ENCODE measurements around the gene NT5C3A. TPM values are rescaled to one million over a fixed set of nuclear protein-coding genes. Genes with fewer than 3 reads are reported as not detected.
A peak's percentile ranks its signal among the peaks of the same experiment; 100 is the strongest.

NT5C3A gene
- total RNA-seq, 1 donor from 2014 or later, result 18.2 TPM

- no peak for DNase-seq (ENCODE audit: low read depth)
- no peak for TF ChIP-seq CTCF (conservative IDR thresholded peaks at IDR 0.05; ENCODE audit: low read depth, low read length)
- no peak overlapping the region for H3K4me3 ChIP-seq (ENCODE audit: low read depth, low read length)
Measured at GRCh38 chr7:33075818-33076518, 13.4 kb upstream of the NT5C3A start.

- TF ChIP-seq CTCF (conservative IDR thresholded peaks at IDR 0.05; ENCODE audit: low read depth, low read length), result no peak
- DNase-seq (ENCODE audit: low read depth), result no peak
- no peak overlapping the region for H3K4me3 ChIP-seq (ENCODE audit: low read depth, low read length)
Measured at GRCh38 chr7:33073243-33073642, 10.7 kb upstream of the NT5C3A start.

- no peak for TF ChIP-seq CTCF (conservative IDR thresholded peaks at IDR 0.05; ENCODE audit: low read depth, low read length)
- no peak overlapping the region for H3K4me3 ChIP-seq (ENCODE audit: low read depth, low read length)
- peak; percentile 35 for DNase-seq (ENCODE audit: low read depth)
Measured at GRCh38 chr7:33072471-33072870, 9.9 kb upstream of the NT5C3A start.

- no peak overlapping the region for H3K4me3 ChIP-seq (ENCODE audit: low read depth, low read length)
- no peak for DNase-seq (ENCODE audit: low read depth)
- TF ChIP-seq CTCF (conservative IDR thresholded peaks at IDR 0.05; ENCODE audit: low read depth, low read length), result no peak
Measured at GRCh38 chr7:33070831-33071230, 8.3 kb upstream of the NT5C3A start.

DNA sequence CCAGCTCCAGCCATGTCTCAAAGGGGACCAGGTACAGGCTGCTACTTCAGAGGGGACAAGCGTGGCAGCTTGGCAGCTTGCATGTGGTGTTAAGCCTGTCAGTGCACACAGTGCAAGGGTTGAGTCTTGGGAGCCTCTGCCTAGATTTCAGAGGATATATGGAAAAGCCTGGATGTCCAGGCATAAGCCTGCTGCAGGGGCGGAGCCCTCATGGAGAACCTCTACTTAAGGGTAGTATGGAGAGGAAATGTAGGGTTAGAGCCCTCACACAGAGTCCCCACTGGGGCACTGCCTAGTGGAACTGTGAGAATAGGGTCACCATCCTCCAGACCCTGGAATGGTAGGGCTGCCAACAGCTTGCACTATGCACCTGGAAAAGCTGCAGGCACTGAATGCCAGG lies 7.7 kb upstream of the NT5C3A start:
- no peak for DNase-seq (ENCODE audit: low read depth)
- TF ChIP-seq CTCF (conservative IDR thresholded peaks at IDR 0.05; ENCODE audit: low read depth, low read length), result no peak
- H3K4me3 ChIP-seq (ENCODE audit: low read depth, low read length), result no peak overlapping the region

DNA sequence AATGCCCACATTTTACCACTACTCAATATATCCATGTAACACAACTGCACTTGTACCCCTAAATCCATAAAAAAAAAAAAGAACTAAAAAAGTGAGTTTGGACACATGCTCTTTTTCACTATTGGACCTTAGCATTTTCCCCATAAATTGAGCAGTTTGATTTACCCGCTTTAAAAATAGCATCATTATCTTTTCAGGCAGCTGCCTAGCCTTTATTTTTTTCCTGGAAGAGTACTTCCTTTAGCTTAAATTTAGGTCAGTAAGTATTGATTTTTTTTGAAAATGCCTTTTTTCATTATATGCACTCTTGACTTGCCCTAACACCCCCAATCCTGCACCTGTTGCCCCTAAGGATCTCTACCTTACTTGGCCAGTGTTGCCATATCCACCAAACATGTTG lies 5.3 kb upstream of the NT5C3A start:
- no peak for TF ChIP-seq CTCF (conservative IDR thresholded peaks at IDR 0.05; ENCODE audit: low read depth, low read length)
- H3K4me3 ChIP-seq (ENCODE audit: low read depth, low read length), result no peak overlapping the region
- no peak for DNase-seq (ENCODE audit: low read depth)

GRCh38 chr7:33066771-33067170 lies 4.2 kb upstream of the NT5C3A start:
- no peak for DNase-seq (ENCODE audit: low read depth)
- H3K4me3 ChIP-seq (ENCODE audit: low read depth, low read length), result no peak overlapping the region
- no peak for TF ChIP-seq CTCF (conservative IDR thresholded peaks at IDR 0.05; ENCODE audit: low read depth, low read length)
